Astrocyte (in vitro differentiated cells and primary cell): ENCODE results near the gene GNB1L.

Experiments
- CTCF ChIP-seq: IDR thresholded peaks from 2 replicates; pipeline ENCODE4 v1.5.1; 2011; ENCODE audit warnings: low read depth, mild to moderate bottlenecking, inconsistent platforms, low read length, moderate library complexity; ENCODE audit not compliant: insufficient read depth
- EZH2 ChIP-seq: IDR thresholded peaks from 2 replicates; pipeline ENCODE4 v1.6.1; 2012; ENCODE audit warnings: mild to moderate bottlenecking, low read length, inconsistent platforms; ENCODE audit not compliant: insufficient read depth

GRCh38 chr22:19842393-19843106, 12.1 kb downstream of the GNB1L start:
- TF ChIP-seq CTCF (no peak), EZH2 (no peak)
